Measurements from ENCODE around the gene G6PC2. TPM values are rescaled to one million over a fixed set of nuclear protein-coding genes. Genes with fewer than 3 reads are reported as not detected.
A peak's percentile ranks its signal among the peaks of the same experiment; 100 is the strongest.
"Not testable (repeated sequence)": the region's sequence is repeated elsewhere in the genome, so short reads cannot be mapped to it uniquely, and the experiment has no call there.

Gene G6PC2, protein sequence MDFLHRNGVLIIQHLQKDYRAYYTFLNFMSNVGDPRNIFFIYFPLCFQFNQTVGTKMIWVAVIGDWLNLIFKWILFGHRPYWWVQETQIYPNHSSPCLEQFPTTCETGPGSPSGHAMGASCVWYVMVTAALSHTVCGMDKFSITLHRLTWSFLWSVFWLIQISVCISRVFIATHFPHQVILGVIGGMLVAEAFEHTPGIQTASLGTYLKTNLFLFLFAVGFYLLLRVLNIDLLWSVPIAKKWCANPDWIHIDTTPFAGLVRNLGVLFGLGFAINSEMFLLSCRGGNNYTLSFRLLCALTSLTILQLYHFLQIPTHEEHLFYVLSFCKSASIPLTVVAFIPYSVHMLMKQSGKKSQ
- not detected for polyA plus RNA-seq

- no peaks in the 10 kb centered on the region for H3K36me3 Mint-ChIP-seq
- no peaks in the 10 kb centered on the region for H3K9me3 Mint-ChIP-seq
- H3K27me3 Mint-ChIP-seq: peaks cover 8% of the 10 kb centered on the region
- no peak within 1 kb of the TSS for H3K4me3 Mint-ChIP-seq
- peaks cover 0 to 2% (median 0%) of the 10 kb centered on the region in 3 donors for H3K4me1 Mint-ChIP-seq
- no peak within 1 kb of the TSS for H3K27ac Mint-ChIP-seq
These were observed at the start of gene G6PC2 for GRCh38 chr2:168901003-168901402. Gene G6PC2 (plus strand): TSS chr2:168901291. CDS start chr2:168901332, 41 bp downstream.

- no peaks in the 10 kb centered on the region for H3K9me3 Mint-ChIP-seq
- H3K4me3 Mint-ChIP-seq: no peak overlapping the region
- H3K27ac Mint-ChIP-seq: no peak overlapping the region
- H3K36me3 Mint-ChIP-seq: peaks cover 2% of the 10 kb centered on the region
- no peaks in the 10 kb centered on the region for H3K4me1 Mint-ChIP-seq
- H3K27me3 Mint-ChIP-seq: no peaks in the 10 kb centered on the region
These were observed 49.3 kb upstream of the G6PC2 start for GRCh38 chr2:168851674-168852320.

GRCh38 chr2:168852481-168852880 lies 48.6 kb upstream of the G6PC2 start:
- H3K27ac Mint-ChIP-seq: no peak overlapping the region
- H3K4me3 Mint-ChIP-seq: no peak overlapping the region
- peaks cover 2% of the 10 kb centered on the region for H3K36me3 Mint-ChIP-seq
- H3K27me3 Mint-ChIP-seq: no peaks in the 10 kb centered on the region
- no peaks in the 10 kb centered on the region for H3K4me1 Mint-ChIP-seq
- no peaks in the 10 kb centered on the region for H3K9me3 Mint-ChIP-seq

DNA sequence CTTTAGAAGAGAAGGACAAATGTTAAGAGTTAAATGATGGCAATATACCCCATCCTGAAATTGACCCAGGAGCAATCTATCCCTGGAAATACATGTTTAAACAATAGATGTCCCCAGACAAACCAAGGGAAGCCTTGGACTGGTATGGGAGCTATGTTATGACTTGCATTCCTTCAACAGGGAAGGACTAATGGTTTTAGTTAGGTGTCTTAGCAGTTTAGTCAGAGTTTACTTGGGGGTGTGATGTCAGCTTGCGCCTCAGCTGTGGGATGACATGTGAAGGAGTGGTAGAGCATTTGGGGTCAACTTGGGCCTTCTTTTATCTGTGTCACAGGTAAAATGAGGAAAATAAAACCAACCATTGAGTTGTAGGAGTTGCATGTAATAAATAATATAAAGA lies 47.6 kb upstream of the G6PC2 start:
- Mint-ChIP-seq H3K27me3 (no peaks in the 10 kb centered on the region), H3K36me3 (peaks cover 2% of the 10 kb centered on the region), H3K9me3 (no peaks in the 10 kb centered on the region), H3K27ac (no peak overlapping the region), H3K4me1 (no peaks in the 10 kb centered on the region), H3K4me3 (no peak overlapping the region)

- H3K9me3 Mint-ChIP-seq: no peaks in the 10 kb centered on the region
- peaks cover 2% of the 10 kb centered on the region for H3K36me3 Mint-ChIP-seq
- no peaks in the 10 kb centered on the region for H3K4me1 Mint-ChIP-seq
- no peak overlapping the region for H3K4me3 Mint-ChIP-seq
- H3K27me3 Mint-ChIP-seq: no peaks in the 10 kb centered on the region
- no peak overlapping the region for H3K27ac Mint-ChIP-seq
These were observed 46.4 kb upstream of the G6PC2 start for GRCh38 chr2:168854651-168855050.

GRCh38 chr2:168855601-168856000 lies 45.5 kb upstream of the G6PC2 start:
- Mint-ChIP-seq H3K27ac (no peak overlapping the region), H3K4me1 (no peaks in the 10 kb centered on the region), H3K36me3 (peaks cover 2% of the 10 kb centered on the region), H3K9me3 (no peaks in the 10 kb centered on the region), H3K4me3 (no peak overlapping the region), H3K27me3 (no peaks in the 10 kb centered on the region)

DNA sequence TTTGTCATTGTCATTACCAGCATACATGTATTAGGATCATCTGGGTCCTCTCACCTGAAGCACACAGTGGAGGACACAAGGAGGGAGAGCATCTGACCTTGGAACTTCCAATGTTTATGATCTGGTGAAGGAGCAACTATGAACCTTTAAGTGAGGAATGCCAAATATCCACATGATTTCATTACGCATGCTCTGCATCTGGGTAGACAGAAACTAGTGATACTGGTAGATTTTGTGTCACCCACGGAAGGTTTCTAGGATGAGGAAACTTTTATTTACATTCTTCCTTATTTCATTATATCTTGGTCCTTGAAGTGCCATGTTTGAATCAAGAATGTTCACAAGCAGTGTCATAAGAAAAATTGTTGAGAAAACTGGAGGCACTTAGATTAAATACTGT lies 42.9 kb upstream of the G6PC2 start:
- Mint-ChIP-seq H3K9me3 (no peaks in the 10 kb centered on the region), H3K4me1 (no peaks in the 10 kb centered on the region), H3K36me3 (peaks cover 2% of the 10 kb centered on the region), H3K4me3 (no peak overlapping the region), H3K27ac (no peak overlapping the region), H3K27me3 (no peaks in the 10 kb centered on the region)

DNA sequence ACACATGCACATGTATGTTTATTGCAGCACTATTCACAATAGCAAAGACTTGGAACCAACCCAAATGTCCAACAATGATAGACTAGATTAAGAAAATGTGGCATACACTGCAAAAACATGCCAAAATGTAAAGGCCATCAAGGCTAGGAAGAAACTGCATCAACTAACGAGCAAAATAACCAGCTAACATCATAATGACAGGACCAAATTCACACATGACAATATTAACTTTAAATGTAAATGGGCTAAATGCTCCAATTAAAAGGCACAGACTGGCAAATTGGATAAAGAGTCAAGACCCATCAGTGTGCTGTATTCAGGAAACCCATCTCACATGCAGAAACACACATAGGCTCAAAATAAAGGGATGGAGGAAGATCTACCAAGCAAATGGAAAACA lies 33.9 kb upstream of the G6PC2 start:
- H3K4me1 Mint-ChIP-seq, H3K4me3 Mint-ChIP-seq, H3K27me3 Mint-ChIP-seq, H3K27ac Mint-ChIP-seq, H3K9me3 Mint-ChIP-seq, H3K36me3 Mint-ChIP-seq: not testable (repeated sequence)

DNA sequence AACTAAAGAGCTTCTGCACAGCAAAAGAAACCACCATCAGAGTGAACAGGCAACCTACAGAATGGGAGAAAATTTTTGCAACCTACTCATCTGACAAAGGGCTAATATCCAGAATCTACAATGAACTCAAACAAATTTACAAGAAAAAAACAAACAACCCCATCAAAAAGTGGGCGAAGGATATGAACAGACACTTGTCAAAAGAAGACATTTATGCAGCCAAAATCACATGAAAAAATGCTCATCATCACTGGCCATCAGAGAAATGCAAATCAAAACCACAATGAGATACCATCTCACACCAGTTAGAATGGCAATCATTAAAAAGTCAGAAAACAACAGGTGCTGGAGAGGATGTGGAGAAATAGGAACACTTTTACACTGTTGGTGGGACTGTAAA lies 30.7 kb upstream of the G6PC2 start:
- not testable (repeated sequence) for H3K4me3 Mint-ChIP-seq, H3K36me3 Mint-ChIP-seq, H3K27me3 Mint-ChIP-seq, H3K9me3 Mint-ChIP-seq, H3K27ac Mint-ChIP-seq, H3K4me1 Mint-ChIP-seq

GRCh38 chr2:168870824-168871223 lies 30.3 kb upstream of the G6PC2 start:
- H3K27me3 Mint-ChIP-seq, H3K27ac Mint-ChIP-seq, H3K36me3 Mint-ChIP-seq: not testable (repeated sequence)

DNA sequence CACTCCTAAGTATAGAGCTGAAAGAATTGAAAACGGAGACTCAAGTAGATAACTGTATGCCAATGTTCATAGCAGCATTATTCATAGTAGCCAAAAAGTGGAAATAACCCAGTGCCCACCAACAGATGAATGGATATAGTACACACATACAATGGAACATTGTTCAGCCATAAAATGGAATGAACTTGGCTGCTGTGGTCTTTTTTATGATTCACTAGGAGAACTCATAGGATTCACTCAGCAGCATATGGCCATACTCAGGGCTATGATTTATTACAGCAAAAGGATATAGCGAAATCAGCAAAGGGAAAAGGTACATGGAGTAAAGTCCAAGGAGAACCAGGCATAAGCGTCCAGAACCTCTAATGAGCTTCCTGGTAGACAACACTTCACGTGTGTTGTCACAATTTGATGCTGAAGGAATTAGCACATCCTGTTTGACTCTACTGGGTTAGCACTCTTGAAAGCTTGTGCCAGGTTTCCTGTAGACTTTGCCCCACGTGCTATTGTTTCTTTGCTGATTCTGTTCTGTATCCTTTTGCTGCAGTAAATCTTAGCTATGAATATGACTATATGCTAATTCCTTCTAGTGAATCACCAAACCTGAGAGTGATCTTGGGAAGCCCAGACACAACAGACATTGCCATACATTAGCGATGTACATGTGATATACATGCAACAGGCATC lies 26.6 kb upstream of the G6PC2 start:
- Mint-ChIP-seq H3K4me3 (no peak overlapping the region), H3K9me3 (no peaks in the 10 kb centered on the region), H3K36me3 (no peaks in the 10 kb centered on the region), H3K27ac (no peak overlapping the region), H3K4me1 (peaks cover 0 to 4% (median 0%) of the 10 kb centered on the region in 3 donors), H3K27me3 (no peaks in the 10 kb centered on the region)

More at GRCh38 chr2:168870824-168871223, 30.3 kb upstream of the G6PC2 start:
- not testable (repeated sequence) for H3K9me3 Mint-ChIP-seq, H3K4me1 Mint-ChIP-seq, H3K4me3 Mint-ChIP-seq

DNA sequence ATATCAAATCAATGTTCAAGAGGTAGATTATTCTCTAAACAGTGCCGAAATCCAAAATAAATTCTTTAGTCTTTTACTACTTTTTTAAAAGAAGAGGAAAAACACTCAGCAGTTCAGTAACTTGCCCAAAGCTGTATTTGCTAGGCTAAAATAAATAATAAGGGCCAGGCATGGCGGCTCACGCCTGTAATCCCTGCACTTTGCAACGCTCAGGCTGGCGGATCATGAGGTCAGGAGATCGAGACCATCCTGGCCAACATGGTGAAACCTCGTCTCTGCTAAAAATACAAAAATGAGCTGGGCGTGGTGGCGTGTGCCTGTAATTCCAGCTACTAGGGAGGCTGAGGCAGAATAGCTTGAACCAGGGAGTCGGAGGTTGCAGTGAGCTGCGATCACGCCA lies 18.9 kb upstream of the G6PC2 start:
- not testable (repeated sequence) for H3K9me3 Mint-ChIP-seq, H3K36me3 Mint-ChIP-seq, H3K27me3 Mint-ChIP-seq, H3K4me1 Mint-ChIP-seq, H3K4me3 Mint-ChIP-seq
- peak overlapping the region in 1 of 3 donors; percentile 37 for H3K27ac Mint-ChIP-seq

GRCh38 chr2:168884975-168885374 lies 16.1 kb upstream of the G6PC2 start:
- H3K9me3 Mint-ChIP-seq: no peaks in the 10 kb centered on the region
- H3K27me3 Mint-ChIP-seq: no peaks in the 10 kb centered on the region
- H3K4me3 Mint-ChIP-seq: no peak overlapping the region
- H3K36me3 Mint-ChIP-seq: peaks cover 1% of the 10 kb centered on the region
- H3K4me1 Mint-ChIP-seq: peaks cover 2 to 5% (median 3%) of the 10 kb centered on the region in 3 donors
- no peak overlapping the region for H3K27ac Mint-ChIP-seq

GRCh38 chr2:168889635-168890005 lies 11.5 kb upstream of the G6PC2 start:
- Mint-ChIP-seq H3K27me3 (peaks cover 5% of the 10 kb centered on the region), H3K9me3 (no peaks in the 10 kb centered on the region), H3K27ac (no peak overlapping the region), H3K36me3 (peaks cover 3% of the 10 kb centered on the region), H3K4me1 (peaks cover 6 to 10% (median 9%) of the 10 kb centered on the region in 3 donors), H3K4me3 (peak overlapping the region in 3 of 4 donors; percentile 89 to 98 (median 96))

DNA sequence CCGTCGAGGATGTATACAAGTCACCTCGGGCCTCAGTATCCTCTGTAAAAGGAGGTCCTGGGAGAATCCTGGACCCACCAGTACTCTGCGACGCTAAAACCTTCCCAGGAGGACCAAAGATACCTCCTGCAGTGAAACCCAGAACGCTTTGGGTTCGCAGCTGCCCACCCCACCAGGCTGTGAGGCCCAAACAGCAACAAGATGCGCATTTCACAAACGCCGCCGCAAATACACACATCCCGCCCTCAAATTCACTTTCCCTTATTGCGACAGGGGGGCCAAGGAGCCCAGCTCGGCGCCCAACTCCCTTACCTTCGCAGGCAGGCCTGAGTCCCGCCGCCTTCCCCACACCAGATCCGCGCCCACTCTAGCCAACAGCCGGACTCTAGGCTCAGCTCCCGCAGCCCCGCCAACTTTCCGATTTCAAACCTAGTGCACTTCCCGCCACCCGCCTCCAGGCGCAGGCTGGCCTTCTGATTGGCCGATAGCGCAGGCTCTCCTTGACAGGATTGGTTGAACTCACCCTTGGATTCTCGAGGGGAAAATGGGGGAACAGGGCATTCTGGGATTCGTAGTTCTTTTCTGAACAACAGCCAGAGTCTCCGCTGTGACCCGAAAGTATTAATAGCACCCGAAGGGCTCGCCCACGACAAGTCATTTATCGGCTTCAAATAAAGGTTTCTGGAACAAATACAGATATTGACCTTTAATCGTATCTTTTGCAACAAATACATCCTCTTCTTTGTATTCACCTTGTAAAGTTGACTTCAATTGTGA lies 10.9 kb upstream of the G6PC2 start, which contains the start of gene SPC25:
Gene SPC25 (minus strand): TSS at position 425 of the 777 bp plus-strand sequence. CDS start 911 bp downstream, outside the sequence.
- Mint-ChIP-seq H3K9me3 (no peaks in the 10 kb centered on the region), H3K36me3 (peaks cover 2% of the 10 kb centered on the region), H3K4me1 (peaks cover 6 to 10% (median 9%) of the 10 kb centered on the region in 3 donors), H3K4me3 (peak within 1 kb of the TSS; percentile 80 to 98 (median 92)), H3K27me3 (peaks cover 5% of the 10 kb centered on the region), H3K27ac (peak within 1 kb of the TSS in 1 of 3 donors; percentile 87)

Data from IgD-negative memory B cell (primary cell).